Stimulated activated naive CD8-positive, alpha-beta T cell treated with anti-CD3 and anti-CD28 coated beads, Interleukin-15, amount 100 ng/mL, for 72 hours (primary cell): ENCODE results near the gene TCP11L2.

Source experiments
- ATAC-seq: fragments of 150-1000 bp; cut with Tn5 transposase; 2 replicates; pipeline ENCODE4 v1.10.0; 2021; ENCODE audit warnings: mild to moderate bottlenecking, moderate library complexity
- DNase-seq, 2 donors: peaks; one replicate each; pipeline ENCODE4 v3.0.0; 2021 to 2022
- H3K27ac Mint-ChIP-seq, 2 donors: one replicate each; pipeline ENCODE4 v1.8.0; 2022; ENCODE audit warnings: mild to moderate bottlenecking in 2 of 2, mixed read lengths in 2 of 2, moderate library complexity in 2 of 2
- H3K27me3 Mint-ChIP-seq: one replicate; pipeline ENCODE4 v1.8.0; 2022; ENCODE audit warnings: mixed read lengths
- H3K4me1 Mint-ChIP-seq: one replicate; pipeline ENCODE4 v1.8.0; 2022; ENCODE audit warnings: mild to moderate bottlenecking, mixed read lengths
- H3K4me3 Mint-ChIP-seq, 2 donors: one replicate each; pipeline ENCODE4 v1.8.0; 2022; ENCODE audit warnings: mild to moderate bottlenecking in 2 of 2, mixed read lengths in 2 of 2, moderate library complexity in 1 of 2
- H3K9me3 Mint-ChIP-seq, 2 donors: one replicate each; pipeline ENCODE4 v1.8.0; 2022; ENCODE audit warnings: mixed read lengths in 2 of 2

Gene TCP11L2

GRCh38 chr12:106302401-106303201 is at the start of gene TCP11L2:
TSS of gene TCP11L2 (plus strand) at chr12:106302733. CDS start at chr12:106311076, 8,343 bp downstream.
- Mint-ChIP-seq H3K4me1 (peaks cover 64% of the 10 kb centered on the region), H3K9me3 (no peaks in the 10 kb centered on the region), H3K27ac (peak within 1 kb of the TSS; percentile 100), H3K27me3 (no peaks in the 10 kb centered on the region), H3K4me3 (peak within 1 kb of the TSS; percentile 94 to 99)
- ATAC-seq (peak; percentile 78), DNase-seq (peak; percentile 88)

- no peaks in the 10 kb centered on the region for H3K27me3 Mint-ChIP-seq
- no peak for ATAC-seq
- H3K4me3 Mint-ChIP-seq = no peak overlapping the region
- H3K9me3 Mint-ChIP-seq = no peaks in the 10 kb centered on the region
- H3K4me1 Mint-ChIP-seq = no peaks in the 10 kb centered on the region
- no peak for DNase-seq
- no peak overlapping the region for H3K27ac Mint-ChIP-seq
These were observed 47.8 kb upstream of the TCP11L2 start for GRCh38 chr12:106254724-106255123.

GRCh38 chr12:106255493-106255892 is 47.0 kb upstream of the TCP11L2 start:
- ATAC-seq (no peak), DNase-seq (no peak)
- no peaks in the 10 kb centered on the region for H3K27me3 Mint-ChIP-seq
- H3K4me3 Mint-ChIP-seq = no peak overlapping the region
- H3K9me3 Mint-ChIP-seq = no peaks in the 10 kb centered on the region
- H3K27ac Mint-ChIP-seq = no peak overlapping the region
- no peaks in the 10 kb centered on the region for H3K4me1 Mint-ChIP-seq

GRCh38 chr12:106255952-106256351 is 46.6 kb upstream of the TCP11L2 start:
- no peaks in the 10 kb centered on the region for H3K9me3 Mint-ChIP-seq
- ATAC-seq (no peak), DNase-seq (no peak)
- no peaks in the 10 kb centered on the region for H3K4me1 Mint-ChIP-seq
- H3K4me3 Mint-ChIP-seq = no peak overlapping the region
- H3K27ac Mint-ChIP-seq = no peak overlapping the region
- H3K27me3 Mint-ChIP-seq = no peaks in the 10 kb centered on the region

GRCh38 chr12:106256524-106256923 is 46.0 kb upstream of the TCP11L2 start:
- Mint-ChIP-seq H3K27me3 (no peaks in the 10 kb centered on the region), H3K9me3 (no peaks in the 10 kb centered on the region), H3K4me3 (no peak overlapping the region), H3K4me1 (no peaks in the 10 kb centered on the region), H3K27ac (no peak overlapping the region)
- ATAC-seq = no peak
- DNase-seq = no peak

GRCh38 chr12:106258226-106258625 is 44.3 kb upstream of the TCP11L2 start:
- no peaks in the 10 kb centered on the region for H3K27me3 Mint-ChIP-seq
- no peak for DNase-seq
- H3K4me3 Mint-ChIP-seq = no peak overlapping the region
- no peak for ATAC-seq
- H3K9me3 Mint-ChIP-seq = no peaks in the 10 kb centered on the region
- H3K27ac Mint-ChIP-seq = no peak overlapping the region
- no peaks in the 10 kb centered on the region for H3K4me1 Mint-ChIP-seq

- Mint-ChIP-seq H3K4me1 (no peaks in the 10 kb centered on the region), H3K27ac (no peak overlapping the region), H3K27me3 (no peaks in the 10 kb centered on the region), H3K9me3 (no peaks in the 10 kb centered on the region), H3K4me3 (no peak overlapping the region)
- no peak for ATAC-seq
- DNase-seq = no peak
These were observed 43.6 kb upstream of the TCP11L2 start for GRCh38 chr12:106258935-106259334.

GRCh38 chr12:106265116-106265515 is 37.4 kb upstream of the TCP11L2 start:
- H3K4me3 Mint-ChIP-seq = no peak overlapping the region
- no peaks in the 10 kb centered on the region for H3K9me3 Mint-ChIP-seq
- H3K27me3 Mint-ChIP-seq = no peaks in the 10 kb centered on the region
- no peak overlapping the region for H3K27ac Mint-ChIP-seq
- ATAC-seq = no peak
- no peak for DNase-seq
- peaks cover 12% of the 10 kb centered on the region for H3K4me1 Mint-ChIP-seq

- no peak overlapping the region for H3K27ac Mint-ChIP-seq
- peaks cover 12% of the 10 kb centered on the region for H3K4me1 Mint-ChIP-seq
- H3K4me3 Mint-ChIP-seq = no peak overlapping the region
- no peaks in the 10 kb centered on the region for H3K27me3 Mint-ChIP-seq
- ATAC-seq = no peak
- no peak for DNase-seq
- H3K9me3 Mint-ChIP-seq = no peaks in the 10 kb centered on the region
These were observed 35.0 kb upstream of the TCP11L2 start for GRCh38 chr12:106267535-106267934.

GRCh38 chr12:106269150-106269771 is 33.3 kb upstream of the TCP11L2 start:
- no peak overlapping the region for H3K27ac Mint-ChIP-seq
- H3K4me1 Mint-ChIP-seq = peaks cover 12% of the 10 kb centered on the region
- no peaks in the 10 kb centered on the region for H3K9me3 Mint-ChIP-seq
- DNase-seq (no peak), ATAC-seq (no peak)
- no peaks in the 10 kb centered on the region for H3K27me3 Mint-ChIP-seq
- no peak overlapping the region for H3K4me3 Mint-ChIP-seq

- no peak overlapping the region for H3K4me3 Mint-ChIP-seq
- no peaks in the 10 kb centered on the region for H3K9me3 Mint-ChIP-seq
- ATAC-seq (no peak), DNase-seq (no peak)
- peaks cover 11% of the 10 kb centered on the region for H3K4me1 Mint-ChIP-seq
- H3K27ac Mint-ChIP-seq = no peak overlapping the region
- H3K27me3 Mint-ChIP-seq = no peaks in the 10 kb centered on the region
These were observed 30.7 kb upstream of the TCP11L2 start for GRCh38 chr12:106271575-106272505.

- no peak overlapping the region for H3K27ac Mint-ChIP-seq
- no peak for DNase-seq
These were observed 29.0 kb upstream of the TCP11L2 start for GRCh38 chr12:106273491-106273890.

GRCh38 chr12:106274012-106274411 is 28.5 kb upstream of the TCP11L2 start:
- Mint-ChIP-seq H3K4me1 (peaks cover 1% of the 10 kb centered on the region), H3K27me3 (no peaks in the 10 kb centered on the region), H3K9me3 (no peaks in the 10 kb centered on the region), H3K27ac (no peak overlapping the region), H3K4me3 (no peak overlapping the region)
- DNase-seq (no peak), ATAC-seq (no peak)

More at GRCh38 chr12:106273491-106273890, 29.0 kb upstream of the TCP11L2 start:
- no peak for ATAC-seq
- no peaks in the 10 kb centered on the region for H3K9me3 Mint-ChIP-seq
- H3K4me1 Mint-ChIP-seq = peaks cover 4% of the 10 kb centered on the region
- H3K27me3 Mint-ChIP-seq = no peaks in the 10 kb centered on the region
- no peak overlapping the region for H3K4me3 Mint-ChIP-seq

- Mint-ChIP-seq H3K9me3 (no peaks in the 10 kb centered on the region), H3K4me1 (no peaks in the 10 kb centered on the region), H3K27ac (no peak overlapping the region), H3K4me3 (no peak overlapping the region), H3K27me3 (no peaks in the 10 kb centered on the region)
- ATAC-seq (no peak), DNase-seq (no peak)
These were observed 27.9 kb upstream of the TCP11L2 start for GRCh38 chr12:106274575-106275121.

- no peak for DNase-seq
These were observed 27.1 kb upstream of the TCP11L2 start for GRCh38 chr12:106275458-106275857.

More at GRCh38 chr12:106275458-106275857, 27.1 kb upstream of the TCP11L2 start:
- no peaks in the 10 kb centered on the region for H3K9me3 Mint-ChIP-seq
- no peak for ATAC-seq
- H3K4me1 Mint-ChIP-seq = no peaks in the 10 kb centered on the region
- no peaks in the 10 kb centered on the region for H3K27me3 Mint-ChIP-seq
- H3K27ac Mint-ChIP-seq = no peak overlapping the region
- no peak overlapping the region for H3K4me3 Mint-ChIP-seq
